Measurements from ENCODE around the gene GSTO2.
A peak's percentile ranks its signal among the peaks of the same experiment; 100 is the strongest.
"Not testable (repeated sequence)": the region's sequence is repeated elsewhere in the genome, so short reads cannot be mapped to it uniquely, and the experiment has no call there.

GSTO2 gene

DNA sequence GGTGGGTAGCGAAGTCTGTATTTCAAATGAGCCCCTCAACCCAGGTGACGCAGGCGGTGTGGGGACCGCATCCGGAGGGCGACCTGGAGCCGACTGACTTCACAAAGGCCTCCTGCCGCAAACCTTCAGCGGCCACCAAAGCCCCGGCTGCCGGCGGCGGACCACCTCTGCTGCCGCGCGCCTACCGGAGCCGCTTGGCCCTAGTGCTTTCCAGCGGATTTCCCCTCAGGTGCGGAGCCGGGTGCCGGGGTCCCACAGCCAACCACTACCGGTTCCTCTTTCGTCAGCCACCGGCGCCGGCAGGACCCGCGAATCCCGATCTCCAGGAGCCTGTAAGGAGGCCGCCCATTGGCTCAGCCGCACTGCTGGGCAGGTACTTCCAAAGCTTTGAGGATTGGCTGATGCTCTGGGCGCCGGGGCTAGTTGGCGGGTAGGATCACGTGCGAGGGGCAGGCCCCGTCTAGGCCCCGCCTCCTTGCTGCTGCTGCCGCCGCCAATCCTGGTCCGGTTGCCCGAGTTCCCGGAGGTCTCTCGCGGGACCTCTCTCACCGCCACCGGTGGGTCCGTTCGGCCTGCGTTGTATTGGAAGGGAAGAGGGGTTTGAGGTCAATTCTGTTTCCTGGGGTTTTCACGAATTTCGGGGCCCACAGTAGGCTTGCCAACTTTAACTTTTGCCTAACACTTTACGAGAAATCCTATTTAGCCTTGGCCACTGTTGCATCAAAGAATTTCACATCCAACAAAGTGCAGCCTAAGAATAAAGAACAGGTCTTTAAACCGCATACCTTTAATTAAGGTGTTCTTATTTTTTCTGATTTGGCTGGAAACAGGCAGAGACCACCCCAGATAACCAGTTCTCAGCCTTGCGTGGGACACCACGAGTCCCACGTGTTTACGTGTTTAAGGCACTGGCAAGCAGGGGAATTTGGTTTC, at the start of gene GSTO2:
Gene GSTO2 (plus strand): TSS at position 472 of the 933 bp plus-strand sequence. CDS start 5,732 bp downstream, outside the sequence.
- peak; percentile 81 to 99 for DNase-seq

DNA sequence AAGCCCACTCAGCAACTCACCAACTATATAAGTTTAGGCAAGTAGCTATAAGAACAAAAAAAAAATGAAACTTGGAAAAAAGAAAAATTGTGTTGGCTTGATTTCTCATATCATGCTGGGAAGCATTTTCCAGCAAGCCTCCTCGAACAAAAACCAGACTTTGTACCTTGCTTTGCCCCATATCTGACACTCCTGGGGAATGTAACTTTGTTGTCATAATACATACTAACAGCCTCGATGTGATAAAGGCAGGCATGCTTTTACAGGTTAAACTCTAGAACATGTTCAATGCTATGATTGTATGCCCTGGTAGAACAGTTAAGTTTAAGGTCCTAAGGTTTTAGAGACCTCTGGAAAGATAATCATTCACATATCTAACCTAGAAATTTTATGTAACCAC, 48.5 kb upstream of the GSTO2 start:
- DNase-seq, result no peak

DNA sequence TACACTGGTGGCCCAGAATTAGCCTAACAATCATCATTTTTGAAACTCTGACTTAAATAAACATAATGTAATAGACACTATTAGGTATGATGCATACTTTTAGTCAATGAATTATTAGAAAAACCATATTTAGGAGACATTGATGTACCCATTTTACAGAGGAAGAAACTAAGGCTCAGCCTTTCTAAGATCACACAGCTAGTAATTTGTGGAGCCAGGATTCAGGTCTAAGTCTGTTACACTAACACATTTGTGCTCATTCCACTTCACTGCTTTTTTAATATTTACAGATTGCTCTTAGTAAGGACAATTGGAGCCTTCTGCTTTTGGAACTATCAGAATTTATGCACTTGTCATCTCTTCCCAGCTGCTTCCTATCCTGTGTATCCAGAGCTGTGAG, 45.7 kb upstream of the GSTO2 start:
- no peak for DNase-seq

DNA sequence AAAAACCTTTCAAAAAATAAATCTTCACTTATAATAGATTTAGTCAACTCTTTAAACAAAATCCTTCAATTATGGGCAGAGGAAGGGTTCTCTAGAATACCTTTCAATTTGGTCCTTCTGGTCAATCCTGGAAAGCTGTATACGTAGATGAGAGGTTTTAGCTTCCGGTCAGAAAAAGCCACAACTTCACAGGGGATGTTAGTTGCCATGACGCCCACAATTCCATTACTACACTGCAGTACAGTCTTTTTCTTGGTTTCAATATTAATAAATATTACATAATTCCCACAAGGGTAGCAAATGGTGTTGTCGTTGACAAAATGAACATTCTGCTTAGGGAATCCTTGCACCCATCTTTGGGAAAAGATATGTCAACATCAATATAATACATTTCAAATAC, 38.5 kb upstream of the GSTO2 start:
- DNase-seq, result no peak

DNA sequence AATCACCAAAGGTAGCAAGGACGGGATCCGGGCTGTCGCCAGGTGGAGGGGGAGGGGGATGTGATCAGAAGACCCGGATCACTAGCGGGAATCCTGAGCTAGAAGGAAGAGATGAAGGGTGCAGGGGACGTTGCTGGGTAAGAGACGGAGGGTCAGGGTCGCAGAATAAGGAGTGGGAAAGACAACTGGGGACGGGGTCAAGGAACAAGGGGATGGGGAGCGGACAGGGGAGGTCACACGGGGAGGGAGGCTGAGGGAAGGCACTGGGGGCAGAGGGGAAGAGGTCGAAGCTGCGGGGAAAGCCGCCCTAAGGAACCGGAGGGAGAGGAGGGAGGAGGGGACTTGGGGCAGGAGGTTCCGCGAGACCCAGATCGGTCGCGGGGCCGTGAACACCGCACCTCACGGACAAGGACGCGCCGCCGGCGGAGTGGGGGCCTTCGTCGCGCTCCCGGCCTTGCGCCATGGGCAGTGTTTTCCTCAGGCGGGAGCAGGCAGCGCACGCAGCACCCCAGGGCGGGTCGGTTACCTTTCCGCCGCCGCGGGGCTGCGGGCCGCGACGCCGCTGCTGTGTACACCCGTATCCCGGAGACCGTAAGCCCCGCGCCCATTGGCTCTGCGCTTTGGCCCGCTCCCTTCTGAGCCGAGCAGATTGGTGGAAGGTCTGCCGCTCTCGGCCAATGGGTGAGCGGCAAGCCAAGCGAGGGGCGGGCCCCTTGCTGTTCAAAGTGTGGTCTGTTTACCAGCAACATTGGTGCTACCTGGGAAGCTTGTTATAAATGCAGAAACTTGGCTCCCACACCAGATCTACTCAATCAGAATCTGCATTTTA, 37.0 kb upstream of the GSTO2 start, which contains the start of gene CFAP43:
Gene CFAP43 (minus strand): TSS at position 581 of the 829 bp plus-strand sequence. CDS start 118 bp downstream, at position 463.
- peak; percentile 87 to 91 for DNase-seq

DNA sequence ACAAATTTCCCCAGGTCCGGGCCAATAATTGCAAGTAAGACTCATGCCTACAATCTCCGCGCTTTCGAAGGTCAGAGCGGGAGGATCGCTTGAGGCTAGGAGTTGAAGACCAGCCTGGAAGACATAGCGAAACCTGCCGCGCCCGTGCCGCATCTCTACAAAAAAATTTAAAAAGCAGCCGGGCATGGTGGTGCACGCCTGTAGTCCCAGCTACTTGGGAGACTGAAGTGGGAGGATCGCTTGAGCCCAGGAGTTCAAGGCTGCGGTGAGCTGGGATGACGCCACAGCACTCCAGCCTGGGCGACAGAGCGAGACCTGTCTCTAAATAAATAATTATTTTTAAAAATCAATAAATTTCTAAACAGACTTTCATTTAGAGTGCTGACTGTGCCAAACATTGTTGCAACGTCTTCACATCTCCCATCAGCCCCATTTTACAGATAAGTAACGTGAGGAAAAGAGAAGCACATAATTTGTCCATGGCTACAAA, 36.3 kb upstream of the GSTO2 start:
- no peak for DNase-seq

DNA sequence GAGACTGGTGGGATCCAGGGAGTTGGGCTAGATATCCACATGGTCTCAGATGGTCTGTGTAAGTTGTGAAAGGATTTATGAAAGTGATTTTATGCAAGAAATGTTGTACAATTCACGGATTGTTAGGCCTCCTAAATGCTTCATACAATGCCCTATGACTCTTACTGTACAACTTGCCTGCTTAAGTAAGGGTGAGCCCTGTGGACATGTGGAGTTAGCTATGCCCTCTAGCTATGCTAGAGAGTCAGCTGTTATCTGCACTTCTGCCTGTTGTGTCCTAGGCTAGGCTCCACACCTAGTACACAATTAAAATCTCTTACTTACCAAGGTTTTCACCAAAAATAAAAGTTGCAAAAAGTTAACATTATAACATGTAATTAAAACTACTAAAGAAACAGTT, 35.2 kb upstream of the GSTO2 start:
- no peak for DNase-seq

DNA sequence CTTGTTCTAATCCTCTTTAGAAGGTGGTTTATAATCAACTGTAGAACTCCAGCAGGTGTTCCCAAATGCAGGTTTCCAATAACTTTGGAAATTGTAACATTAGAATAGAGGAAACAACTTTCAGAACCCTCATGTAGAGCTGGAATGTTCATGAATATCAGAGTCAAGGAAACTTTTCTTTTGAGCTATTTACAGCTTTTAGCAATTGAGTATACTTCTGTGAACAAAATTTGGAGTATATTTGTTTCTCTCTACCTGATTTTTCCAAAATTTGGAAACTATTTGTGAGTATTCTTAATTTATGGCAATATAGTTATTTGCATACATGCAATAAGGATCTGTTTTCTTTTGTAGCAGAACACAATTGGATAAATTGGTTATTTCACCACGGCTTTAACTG, 34.0 kb upstream of the GSTO2 start:
- no peak for DNase-seq

DNA sequence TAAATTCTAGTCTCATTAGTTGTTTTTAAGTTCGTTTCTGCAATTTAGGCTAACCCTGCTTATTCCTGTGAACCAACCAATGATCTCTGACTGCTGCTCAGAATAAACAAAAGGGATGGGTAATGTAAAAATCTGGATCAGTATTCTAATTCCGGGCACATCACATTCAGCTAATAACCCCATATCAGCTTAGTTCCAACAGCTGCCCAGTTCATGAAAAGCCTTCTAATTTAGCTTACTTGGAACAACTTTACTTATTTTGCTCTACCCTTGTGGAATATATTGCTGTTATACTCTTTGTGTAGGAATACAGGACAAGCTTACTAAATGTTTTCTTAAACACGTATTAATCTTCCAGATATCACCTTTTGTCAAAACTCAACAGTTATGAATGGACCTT, 33.2 kb upstream of the GSTO2 start:
- no peak for DNase-seq

DNA sequence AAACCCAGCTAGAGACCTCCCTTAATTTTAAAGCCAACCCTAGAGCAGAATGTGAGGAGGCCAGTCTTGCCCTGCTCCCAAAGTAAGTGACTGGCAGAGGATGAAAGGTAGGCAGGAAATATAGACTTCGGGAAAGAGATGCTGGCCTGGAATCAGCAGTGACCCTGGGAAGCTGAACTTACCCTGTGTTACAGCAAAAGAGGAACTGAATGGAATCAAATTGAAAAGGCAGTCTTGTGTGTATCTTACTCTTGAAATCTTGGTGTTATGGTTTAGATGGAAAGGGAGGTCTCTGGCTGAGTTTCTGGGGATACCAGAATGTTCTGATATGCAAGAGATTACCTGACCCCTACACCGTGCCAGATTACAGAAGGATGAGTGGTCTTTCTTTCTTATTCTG, 28.9 kb upstream of the GSTO2 start:
- DNase-seq, result no peak

DNA sequence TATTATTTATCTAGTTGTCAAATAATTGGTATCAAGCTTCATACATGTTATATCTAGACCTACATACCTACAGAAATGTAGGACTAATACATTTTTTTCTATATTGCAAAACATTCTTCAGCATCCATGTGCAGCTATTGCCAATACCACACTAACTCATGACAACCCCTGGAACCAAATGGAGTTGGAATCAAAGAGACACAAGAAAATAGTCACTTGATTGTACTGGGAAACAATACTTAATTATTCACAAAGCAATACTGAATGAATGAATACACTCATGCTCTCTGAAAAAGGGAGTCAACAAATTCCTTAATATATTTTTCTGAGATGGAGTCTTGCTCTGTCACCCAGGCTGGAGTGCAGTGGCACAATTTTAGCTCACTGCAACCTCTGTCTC, 26.4 kb upstream of the GSTO2 start:
- no peak for DNase-seq

DNA sequence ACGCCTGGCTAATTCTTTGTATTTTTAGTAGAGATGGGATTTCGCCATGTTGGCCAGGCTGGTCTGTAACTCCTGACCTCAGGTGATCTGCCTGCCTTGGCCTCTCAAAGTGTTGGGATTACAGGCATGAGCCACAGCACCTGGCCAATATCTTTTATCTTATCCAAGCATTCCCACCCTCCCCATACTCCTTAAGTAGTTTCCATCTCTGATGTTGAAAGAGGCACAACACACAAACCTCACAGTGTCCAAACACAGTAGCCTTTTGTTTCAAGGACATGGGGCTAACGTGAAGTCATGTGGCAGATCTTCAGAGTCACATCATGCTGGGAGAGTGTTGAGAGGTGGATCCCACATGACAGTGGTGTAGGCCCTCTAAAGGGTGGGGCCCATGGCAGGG, 26.0 kb upstream of the GSTO2 start:
- not testable (repeated sequence) for DNase-seq

DNA sequence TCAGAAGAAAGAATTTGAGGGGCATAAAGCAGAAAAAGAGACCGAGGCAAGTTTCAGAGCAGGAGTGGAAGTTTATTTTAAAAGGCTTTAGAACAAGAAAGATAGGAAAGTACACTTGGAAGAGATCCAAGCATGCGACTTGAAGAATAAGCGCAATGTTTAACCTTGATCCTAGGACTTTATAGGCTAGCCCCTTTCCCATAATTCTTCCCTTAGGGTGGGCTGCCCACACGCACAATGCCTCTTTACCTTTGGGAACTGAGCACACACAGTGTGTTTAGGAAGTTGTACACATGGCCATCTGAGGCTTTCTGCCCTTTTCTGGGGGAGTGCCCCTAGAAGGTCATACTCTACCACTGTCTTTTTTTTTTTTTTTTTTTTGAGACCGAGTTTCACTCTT, 25.5 kb upstream of the GSTO2 start:
- no peak for DNase-seq

DNA sequence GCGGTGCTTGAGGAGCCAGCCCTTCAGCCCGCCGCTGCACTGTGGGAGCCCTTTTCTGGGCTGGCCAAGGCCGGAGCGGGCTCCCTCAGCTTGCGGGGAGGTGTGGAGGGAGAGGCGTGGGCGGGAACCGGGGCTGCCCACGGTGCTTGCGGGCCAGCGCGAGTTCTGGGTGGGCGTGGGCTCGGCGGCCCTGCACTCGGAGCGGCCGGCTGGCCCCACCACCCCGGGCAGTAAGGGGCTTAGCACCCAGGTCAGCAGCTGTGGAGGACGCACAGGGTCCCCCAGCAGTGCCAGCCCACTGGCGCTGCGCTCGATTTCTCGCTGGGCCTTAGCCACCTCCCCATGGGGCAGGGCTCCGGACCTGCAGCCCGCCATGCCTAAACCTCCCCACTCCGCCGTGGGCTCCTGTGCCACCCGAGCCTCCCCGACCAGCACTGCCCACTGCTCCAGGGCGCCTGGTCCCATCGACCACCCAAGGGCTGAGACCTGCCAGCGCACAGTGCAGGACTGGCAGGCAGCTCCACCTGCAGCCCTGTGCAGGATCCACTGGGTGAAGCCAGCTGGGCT, 23.8 kb upstream of the GSTO2 start:
- DNase-seq, result no peak

DNA sequence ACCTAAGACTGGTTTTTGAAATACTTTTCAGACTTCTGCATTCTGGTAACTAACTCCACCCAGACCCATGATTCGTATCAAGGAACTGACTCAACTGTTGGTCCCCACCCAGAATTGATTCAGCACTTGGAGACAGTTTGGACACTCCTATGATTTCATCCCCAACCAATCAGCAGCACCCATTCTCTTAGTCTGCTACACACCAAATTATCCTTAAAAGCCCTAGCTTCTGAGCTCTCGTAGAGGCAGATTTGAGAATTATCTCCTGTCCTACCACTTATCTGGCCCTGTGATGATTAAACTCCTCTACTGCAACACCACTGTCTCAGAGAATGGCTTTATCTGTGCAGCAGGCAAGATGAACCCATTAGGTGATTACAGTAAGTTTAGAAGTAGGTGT, 22.0 kb upstream of the GSTO2 start:
- peak; percentile 10 to 92 for DNase-seq

DNA sequence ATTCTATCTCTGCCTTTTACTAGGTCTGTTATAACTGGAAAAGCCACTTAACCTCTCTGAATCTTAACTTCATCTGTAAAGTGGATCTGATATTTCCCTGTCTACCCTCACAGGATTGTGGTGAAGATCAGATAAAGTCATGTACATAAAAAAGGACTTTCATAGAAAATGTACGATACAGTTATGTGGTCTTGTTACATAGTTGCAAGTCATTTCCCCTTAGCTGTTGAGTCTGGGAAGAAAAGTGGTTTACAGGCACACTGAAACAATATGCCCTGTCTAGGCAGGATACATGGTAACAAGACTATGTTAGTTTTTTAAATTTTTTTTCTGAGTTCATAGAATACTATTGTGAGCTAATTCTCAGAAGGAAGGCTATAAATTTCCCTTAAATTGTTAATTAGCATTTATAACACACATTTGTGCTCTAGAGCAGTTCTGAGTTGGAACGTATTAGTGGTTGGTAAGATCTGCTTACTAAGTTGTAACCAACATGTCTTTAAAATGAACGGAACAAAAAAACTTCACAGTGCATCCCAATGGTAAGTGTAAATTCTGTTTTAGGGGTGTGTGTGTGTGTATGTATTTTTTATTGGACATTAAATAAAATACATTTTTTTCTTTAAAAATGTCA, 21.4 kb upstream of the GSTO2 start:
- peak in 1 of 2 donors; percentile 57 for DNase-seq

DNA sequence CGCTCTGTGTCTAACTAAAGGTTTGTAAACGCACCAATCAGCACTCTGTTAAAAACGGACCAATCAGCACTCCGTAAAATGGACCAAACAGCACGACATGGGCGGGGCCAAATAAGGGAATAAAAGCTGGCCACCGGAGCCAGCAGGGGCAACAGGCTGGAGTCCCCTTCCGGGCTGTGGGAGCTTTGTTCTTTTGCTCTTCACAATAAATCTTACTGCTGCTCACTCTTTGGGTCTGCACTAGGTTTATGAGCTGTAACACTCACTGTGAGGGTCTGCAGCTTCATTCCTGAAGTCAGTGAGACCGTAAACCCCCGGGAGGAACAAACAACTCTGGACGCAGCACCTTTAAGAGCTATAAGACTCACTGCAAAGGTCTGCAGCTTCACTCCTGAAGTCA, 20.1 kb upstream of the GSTO2 start:
- DNase-seq, result not testable (repeated sequence)

DNA sequence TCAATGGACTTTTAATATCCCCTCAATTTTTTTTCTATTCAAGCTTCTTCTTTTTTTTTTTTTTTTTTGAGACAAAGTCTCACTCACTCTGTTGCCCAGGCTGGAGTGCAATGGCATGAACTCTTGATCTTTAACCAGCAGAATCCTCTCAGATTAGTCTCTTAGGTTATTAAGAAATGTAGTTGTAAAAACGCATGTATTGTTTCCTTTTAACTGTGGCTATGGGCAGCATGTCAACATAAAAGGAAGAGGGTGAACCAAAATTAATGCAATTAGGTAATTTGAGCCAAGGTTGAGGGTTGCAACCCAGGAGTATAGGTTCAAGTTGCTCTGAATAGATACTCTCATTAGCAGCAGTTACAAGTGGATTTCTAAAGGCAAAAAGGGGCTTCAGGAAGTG, 18.6 kb upstream of the GSTO2 start:
- DNase-seq, result no peak

DNA sequence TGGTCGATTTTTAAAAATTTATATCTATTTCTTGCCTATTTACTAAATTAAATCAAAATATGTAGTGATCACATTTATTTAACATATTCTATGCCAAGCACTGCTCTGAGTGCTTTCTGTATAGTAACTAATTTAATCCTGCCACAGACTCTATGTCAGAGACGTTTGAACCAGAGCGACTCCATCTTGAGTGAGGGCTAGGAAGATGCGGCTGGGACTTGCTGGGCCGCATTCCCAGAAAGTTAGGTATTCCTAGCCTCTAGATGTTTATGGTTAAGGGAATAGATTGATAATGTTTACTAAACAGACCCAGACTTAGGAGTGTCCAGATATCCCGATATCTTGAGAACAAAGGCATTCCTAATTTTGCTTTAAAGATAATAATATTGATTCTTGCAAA, 17.5 kb upstream of the GSTO2 start:
- DNase-seq, result no peak

DNA sequence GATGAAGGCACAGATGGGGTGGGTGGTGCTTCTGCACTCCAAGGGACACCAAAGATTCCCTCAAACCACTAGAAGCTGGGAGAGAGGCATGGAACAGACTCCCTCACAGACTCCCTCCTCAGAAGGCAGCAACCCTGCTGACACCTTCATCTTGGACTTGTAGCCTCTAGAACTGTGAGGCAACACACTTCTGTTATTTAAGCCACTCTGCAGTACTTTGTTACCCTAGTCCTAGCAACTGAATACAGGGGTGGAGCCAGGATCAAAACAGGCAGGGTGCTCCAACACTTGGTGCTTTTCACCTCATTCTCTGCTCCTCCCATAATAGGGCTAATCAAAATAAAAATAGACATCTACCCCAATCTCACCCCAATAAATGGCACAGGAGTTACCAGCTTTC, 16.6 kb upstream of the GSTO2 start:
- DNase-seq, result no peak

DNA sequence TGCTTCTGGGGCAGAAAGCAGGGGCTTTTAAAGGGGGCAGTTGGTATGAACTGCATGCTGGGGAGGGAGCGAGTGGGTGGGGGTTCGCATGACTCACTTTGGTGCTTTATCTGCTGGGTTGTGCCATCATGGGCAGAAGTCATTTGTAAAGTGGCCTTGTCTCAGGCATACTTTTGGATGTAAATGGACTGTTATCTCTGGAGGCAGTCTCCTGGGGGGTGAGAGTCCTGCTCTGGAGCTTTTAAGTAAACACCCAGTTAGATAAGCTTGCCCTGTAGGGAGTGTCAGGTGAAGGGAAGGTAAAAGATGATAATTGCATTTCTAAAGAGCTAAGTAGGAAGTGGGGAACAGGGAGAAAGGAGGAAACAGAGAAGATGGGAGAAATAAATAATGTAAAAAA, 15.9 kb upstream of the GSTO2 start:
- DNase-seq, result no peak

DNA sequence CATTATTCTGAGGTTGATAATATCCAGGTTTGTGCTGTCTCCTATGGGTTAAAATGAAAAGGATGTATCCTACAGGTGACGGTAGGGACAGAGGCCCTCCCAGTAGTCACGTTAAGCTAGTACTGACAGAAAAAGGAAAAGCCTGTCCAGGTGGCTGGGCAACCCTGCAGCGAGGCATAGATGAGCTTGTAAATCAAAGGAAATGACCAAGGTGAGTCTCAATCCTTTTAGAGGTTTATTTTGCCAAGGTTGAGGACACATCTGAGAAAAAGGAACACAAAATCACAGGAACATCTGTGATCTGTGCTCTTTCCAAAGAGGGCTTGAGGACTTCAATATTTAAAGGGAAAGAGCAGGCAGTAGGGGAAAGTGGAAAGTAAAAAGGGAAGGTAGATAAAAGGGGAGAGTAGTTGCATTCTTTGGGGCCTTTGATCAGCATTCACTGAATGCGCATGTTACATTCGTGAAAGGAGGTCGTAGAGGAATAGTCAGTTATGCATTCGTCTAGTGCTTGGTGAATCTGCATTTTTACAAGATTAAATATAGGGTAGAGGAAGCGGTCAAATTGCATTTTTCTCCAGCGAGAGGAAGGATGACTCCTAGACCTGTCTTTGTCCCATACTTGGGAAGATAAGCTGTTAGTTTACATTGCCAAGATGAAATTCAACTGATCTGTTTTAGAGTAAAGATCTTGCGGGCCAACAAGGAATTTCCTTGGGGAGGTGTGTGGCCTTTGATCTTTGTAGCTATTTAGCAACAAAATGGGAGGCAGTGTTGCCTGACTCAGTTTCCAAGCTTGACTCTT, 15.2 kb upstream of the GSTO2 start:
- no peak for DNase-seq
